ENCODE results near the gene ADM. TPM values are rescaled to one million over a fixed set of nuclear protein-coding genes. Genes with fewer than 3 reads are reported as not detected.

Gene ADM
- total and polyA plus RNA-seq, 2 donors from 2014 or later: 14.4 to 80.9 TPM

- Histone ChIP-seq H3K27me3 (ENCODE audit: control insufficient read depth, insufficient read depth, low read length) (no peaks in the 10 kb centered on the region), H3K9ac (ENCODE audit: low read length in 3 of 3) (peak overlapping the region; percentile 53 to 99 (median 95)), H3K27ac (ENCODE audit: low read depth in 2 of 2, low read length in 2 of 2) (peak overlapping the region; percentile 99), H3K9me3 (ENCODE audit: control insufficient read depth in 2 of 3, insufficient read depth in 1 of 3, low read length in 3 of 3) (no peaks in the 10 kb centered on the region), H3K4me3 (ENCODE audit: low read length in 3 of 3) (peak overlapping the region; percentile 73 to 94 (median 94)), H3K36me3 (ENCODE audit: control insufficient read depth in 2 of 3, insufficient read depth in 3 of 3, low read length in 3 of 3) (no peaks in the 10 kb centered on the region), H3K4me1 (ENCODE audit: control insufficient read depth in 2 of 3, insufficient read depth in 2 of 3, low read depth in 1 of 3, low read length in 3 of 3) (peaks cover 0 to 22% (median 11%) of the 10 kb centered on the region in 3 donors)
- TF ChIP-seq CTCF (IDR thresholded peaks at IDR 0.05; ENCODE audit: borderline replicate concordance, extremely low read depth, insufficient read depth): no peak
- DNase-seq (peak; percentile 40 to 79 (median 63)), FAIRE-seq (no peak)
- intact Hi-C loops (cut with DNase I): loop anchor here (10.0 kb wide), 2 partner anchors 91 to 321 kb away; no protein-coding TSS in a partner anchor
Observed at GRCh38 chr11:10305262-10305963, 540 bp downstream of the ADM start.

- peak overlapping the region; percentile 53 to 99 (median 95) for H3K9ac ChIP-seq (ENCODE audit: low read length in 3 of 3)
- peak overlapping the region; percentile 73 to 94 (median 94) for H3K4me3 ChIP-seq (ENCODE audit: low read length in 3 of 3)
- H3K4me1 ChIP-seq (ENCODE audit: control insufficient read depth in 2 of 3, insufficient read depth in 2 of 3, low read depth in 1 of 3, low read length in 3 of 3): peaks cover 0 to 19% (median 7%) of the 10 kb centered on the region in 3 donors
- peak overlapping the region; percentile 99 for H3K27ac ChIP-seq (ENCODE audit: low read depth in 2 of 2, low read length in 2 of 2)
- no peaks in the 10 kb centered on the region for H3K27me3 ChIP-seq (ENCODE audit: control insufficient read depth, insufficient read depth, low read length)
- H3K36me3 ChIP-seq (ENCODE audit: control insufficient read depth in 2 of 3, insufficient read depth in 3 of 3, low read length in 3 of 3): no peaks in the 10 kb centered on the region
- no peak for TF ChIP-seq CTCF (IDR thresholded peaks at IDR 0.05; ENCODE audit: borderline replicate concordance, extremely low read depth, insufficient read depth)
- H3K9me3 ChIP-seq (ENCODE audit: control insufficient read depth in 2 of 3, insufficient read depth in 1 of 3, low read length in 3 of 3): no peaks in the 10 kb centered on the region
- FAIRE-seq (no peak), DNase-seq (peak; percentile 61 to 83 (median 74))
- intact Hi-C loops (cut with DNase I): loop anchor here (10.0 kb wide), 2 partner anchors 91 to 321 kb away; no protein-coding TSS in a partner anchor
Observed at GRCh38 chr11:10305964-10306918, 1.4 kb downstream of the ADM start.

- FAIRE-seq: no peak
- H3K4me3 ChIP-seq (ENCODE audit: low read length in 3 of 3): peak overlapping the region; percentile 57 to 94 (median 94)
- H3K4me1 ChIP-seq (ENCODE audit: control insufficient read depth in 2 of 3, insufficient read depth in 2 of 3, low read depth in 1 of 3, low read length in 3 of 3): peaks cover 0 to 19% (median 7%) of the 10 kb centered on the region in 3 donors
- intact Hi-C loops (cut with DNase I): loop anchor here (10.0 kb wide), 2 partner anchors 92 to 322 kb away; no protein-coding TSS in a partner anchor
- H3K27ac ChIP-seq (ENCODE audit: low read depth in 2 of 2, low read length in 2 of 2): peak overlapping the region; percentile 99
- TF ChIP-seq CTCF (IDR thresholded peaks at IDR 0.05; ENCODE audit: borderline replicate concordance, extremely low read depth, insufficient read depth): no peak
- H3K36me3 ChIP-seq (ENCODE audit: control insufficient read depth in 2 of 3, insufficient read depth in 3 of 3, low read length in 3 of 3): no peaks in the 10 kb centered on the region
- peak overlapping the region in 2 of 3 donors; percentile 15 to 99 for H3K9ac ChIP-seq (ENCODE audit: low read length in 3 of 3)
- peak in 1 of 5 donors; percentile 48 for DNase-seq
- H3K27me3 ChIP-seq (ENCODE audit: control insufficient read depth, insufficient read depth, low read length): no peaks in the 10 kb centered on the region
- H3K9me3 ChIP-seq (ENCODE audit: control insufficient read depth in 2 of 3, insufficient read depth in 1 of 3, low read length in 3 of 3): no peaks in the 10 kb centered on the region
Observed at GRCh38 chr11:10307022-10307399, 2.1 kb downstream of the ADM start.

Measured in kidney (tissue), 14 donors.